Thyroid gland (tissue), 4 donors: ENCODE data around the gene RHOC.

ENCODE experiments used
- CTCF ChIP-seq, 6 experiments: fragments of 200-600 bp in 3 of 6; fragments of 450-650 bp in 3 of 6; sonication (generic) in 3 of 6; IDR thresholded peaks; one replicate each; pipeline ENCODE4 v1.5.1; 2016 to 2019; ENCODE audit warnings: antibody characterized with exemption in 6 of 6, mild to moderate bottlenecking in 2 of 6, inconsistent platforms in 1 of 6, moderate library complexity in 1 of 6
- POLR2A ChIP-seq, 2 donors: fragments of 450-650 bp; IDR thresholded peaks; one replicate each; pipeline ENCODE4 v1.6.1; 2017; ENCODE audit warnings: antibody characterized with exemption in 2 of 2, mild to moderate bottlenecking in 2 of 2, moderate library complexity in 1 of 2

DNA sequence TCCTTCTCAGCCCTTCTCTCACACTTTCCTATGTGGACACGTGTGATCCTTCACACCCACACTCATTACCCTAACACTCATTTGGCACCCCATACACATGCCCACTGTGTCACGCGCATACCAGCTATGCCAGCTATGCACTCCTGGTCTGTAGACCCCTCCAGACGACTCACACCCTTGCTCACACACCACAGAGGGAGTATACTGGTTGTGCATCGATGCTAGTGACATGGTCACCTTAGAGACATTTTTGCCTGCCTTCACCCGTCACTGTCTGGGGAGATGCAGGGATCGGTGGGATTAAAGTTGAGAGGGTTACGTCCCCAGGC is 16.5 kb upstream of the RHOC start:
- TF ChIP-seq CTCF (IDR thresholded peaks at IDR 0.05) (no peak), POLR2A (IDR thresholded peaks at IDR 0.05) (no peak)
